GM12878 (cell line): ENCODE data around the gene ERC1. TPM values are rescaled to one million over a fixed set of nuclear protein-coding genes. Genes with fewer than 3 reads are reported as not detected.

Source experiments
- ATAC-seq: fragments of 200-7000 bp; cut with Tn5 transposase; 3 replicates; pipeline ENCODE4 v1.9.1; 2020; ENCODE audit warnings: mild to moderate bottlenecking, moderate library complexity
- BruUV-seq: library from RNA; stranded (reverse); fragments of 400-500 nt; replicated peaks from 2 replicates; lab custom pipeline; 2021; lab: Mats Ljungman, UMichigan
- CTCF ChIA-PET: fragments of 300-600 bp; sonication (Branson Sonifier 250); formaldehyde crosslinking; extraction: SDS; loops from one replicate; lab custom pipeline; 2021; ENCODE audit warnings: inconsistent platforms; lab: Yijun Ruan, JAX
- POLR2A ChIA-PET: fragments of 350-600 bp; formaldehyde crosslinking; extraction: SDS; loops from one replicate; lab custom pipeline; 2021; ENCODE audit warnings: inconsistent platforms; lab: Charles Lee
- RAD21 ChIA-PET: fragments of 300-600 bp; sonication (Branson Sonifier 250); formaldehyde crosslinking; loops from one replicate; lab custom pipeline; 2023; ENCODE audit warnings: antibody characterized with exemption; ENCODE audit not compliant: unreplicated experiment; lab: Charles Lee
- SMC1A ChIA-PET: fragments of 300-600 bp; sonication (Branson Sonifier 250); formaldehyde crosslinking; loops from one replicate; lab custom pipeline; 2023; ENCODE audit not compliant: unreplicated experiment, uncharacterized antibody; lab: Charles Lee
- DNase-seq: peaks from one replicate; pipeline ENCODE4 v3.0.0-alpha.2; 2011; ENCODE audit warnings: low read depth, low spot score
- FAIRE-seq: peaks from 3 replicates; lab custom pipeline; 2011; peaks lifted over from hg19 to GRCh38; lab: Jason Lieb, UNC
- H2AFZ ChIP-seq: 2 replicates; pipeline ENCODE4 v1.6.0; 2011; ENCODE audit warnings: low read depth, low read length, control low read depth; ENCODE audit not compliant: control insufficient read depth
- H3K27ac ChIP-seq: 2 replicates; pipeline ENCODE4 v1.5.1; 2011; ENCODE audit warnings: control low read depth; ENCODE audit not compliant: control insufficient read depth, insufficient read depth
- H3K27me3 ChIP-seq, 2 experiments: replicated peaks in 1 of 2; 2 replicates each; pipeline versions ENCODE4 v1.6.0 to v1.6.1; 2011; ENCODE audit warnings: low read length in 1 of 2; ENCODE audit not compliant: control insufficient read depth in 2 of 2, insufficient read depth in 2 of 2
- H3K36me3 ChIP-seq, 2 experiments: 2 replicates each; pipeline ENCODE4 v1.5.1; 2011; ENCODE audit warnings: low read length in 1 of 2; ENCODE audit not compliant: control insufficient read depth in 2 of 2, insufficient read depth in 2 of 2
- H3K4me1 ChIP-seq: 2 replicates; pipeline ENCODE4 v1.6.1; 2011; ENCODE audit warnings: mild to moderate bottlenecking, low read length, moderate library complexity, mixed read lengths; ENCODE audit not compliant: control insufficient read depth, insufficient read depth
- H3K4me2 ChIP-seq: 2 replicates; pipeline ENCODE4 v1.6.0; 2011; ENCODE audit warnings: control low read depth; ENCODE audit not compliant: control insufficient read depth, insufficient read depth
- H3K4me3 ChIP-seq: fragments of 200-600 bp; sonication (generic); 2 replicates; pipeline ENCODE4 v1.5.1; 2016
- H3K79me2 ChIP-seq: 2 replicates; pipeline ENCODE4 v1.6.0; 2011; ENCODE audit warnings: low read length; ENCODE audit not compliant: control insufficient read depth, insufficient read depth
- H3K9ac ChIP-seq: 2 replicates; pipeline ENCODE4 v1.8.0; 2011; ENCODE audit warnings: low read length, control low read depth, mixed read lengths; ENCODE audit not compliant: control insufficient read depth, insufficient read depth
- H3K9me3 ChIP-seq: replicated peaks from 3 replicates; pipeline ENCODE4 v1.5.1; 2011; ENCODE audit warnings: mild to moderate bottlenecking, low read length; ENCODE audit not compliant: control insufficient read depth, insufficient read depth
- H4K20me1 ChIP-seq: 2 replicates; pipeline ENCODE4 v1.6.0; 2011; ENCODE audit not compliant: control insufficient read depth, insufficient read depth
- BRCA1 ChIP-seq: IDR thresholded peaks from 2 replicates; pipeline ENCODE4 v1.6.1; 2011; ENCODE audit warnings: low read depth, low read length, improper control_type of control experiment
- CHD2 ChIP-seq: IDR thresholded peaks from 2 replicates; pipeline ENCODE4 v1.6.1; 2011; ENCODE audit warnings: low read depth, low read length, improper control_type of control experiment, borderline replicate concordance
- EP300 ChIP-seq, 2 experiments: fragments of 150-350 bp in 1 of 2; IDR thresholded peaks; 2 replicates each; pipeline ENCODE4 v1.6.1; 2011 to 2012; ENCODE audit warnings: low read depth in 2 of 2, low read length in 2 of 2, borderline replicate concordance in 1 of 2, improper control_type of control experiment in 1 of 2, inconsistent platforms in 1 of 2; ENCODE audit not compliant: control insufficient read depth in 1 of 2
- HDAC2 ChIP-seq: fragments of 200-600 bp; sonication (generic); IDR thresholded peaks from 2 replicates; pipeline ENCODE4 v1.6.1; 2017
- MEF2B ChIP-seq: fragments of 450-650 bp; IDR thresholded peaks from 2 replicates; pipeline ENCODE4 v1.6.1; 2018; ENCODE audit warnings: mild to moderate bottlenecking, moderate library complexity; ENCODE audit not compliant: partially characterized antibody, poor library complexity, severe bottlenecking
- PAX5 ChIP-seq: IDR thresholded peaks from 2 replicates; pipeline ENCODE4 v1.6.1; 2011; ENCODE audit warnings: low read depth, low read length, borderline replicate concordance
- TCF7 ChIP-seq: IDR thresholded peaks from 2 replicates; pipeline ENCODE4 v1.6.1; 2014; ENCODE audit warnings: antibody characterized with exemption, borderline replicate concordance
- WRNIP1 ChIP-seq: IDR thresholded peaks from 2 replicates; pipeline ENCODE4 v1.6.1; 2011; ENCODE audit warnings: low read depth, low read length, improper control_type of control experiment, borderline replicate concordance
- ZZZ3 ChIP-seq: IDR thresholded peaks from 2 replicates; pipeline ENCODE4 v1.6.1; 2011; ENCODE audit warnings: low read depth; ENCODE audit not compliant: control insufficient read depth, insufficient read length
- WGBS: methylation state at CpG from one replicate; pipeline ENCODE4 v1.1.6; 2016; ENCODE audit warnings: low lambda C conversion rate; ENCODE audit not compliant: insufficient replicate concordance, insufficient coverage; ENCODE audit errors: missing lambda C conversion rate; 5-methylcytosine and 5-hydroxymethylcytosine counted together
- in situ Hi-C: fragments of 300-500 bp; cut with MboI; formaldehyde crosslinking; loops from 9 replicates; pipeline ENCODE4 v1.14.3; 2018; ENCODE audit warnings: mixed read lengths
- intact Hi-C: fragments of 100-400 bp; cut with micrococcal nuclease; formaldehyde crosslinking; loops from one replicate; pipeline ENCODE4 v1.14.2; 2022; ENCODE audit not compliant: unreplicated experiment
- polyA plus RNA-seq, 11 experiments: library from polyadenylated mRNA; depleted of rRNA in 4 of 11; unstranded in 6 of 11; stranded (reverse) in 5 of 11; fragments of >200 nt; fragmentation: Nextera tagmentation in 4 of 11; fragmentation: Illumina TruSeq in 1 of 11; extraction: Ambion mirVana in 4 of 11; extraction: Trizol in 1 of 11; gene quantifications; 1 replicate in 1 of 11; 2 replicates in 10 of 11; pipeline versions ENCODE4 v1.2.1 to v1.2.3, GENCODE V29; 2011 to 2016; ENCODE audit warnings: inconsistent platforms in 2 of 11, missing spikeins in 2 of 11, low read depth in 1 of 11
- total RNA-seq, 4 experiments: library from RNA; depleted of rRNA in 3 of 4; stranded (reverse); fragments of >200 nt in 3 of 4; fragmentation: Illumina TruSeq in 1 of 4; extraction: Trizol in 1 of 4; gene quantifications; 2 replicates each; pipeline versions ENCODE4 v1.2.1 to v1.2.3, GENCODE V29; 2013 to 2021

The ERC1 gene
- total and polyA plus RNA-seq, 10 of the 15 experiments (the other 5 are each of a cell fraction or from before 2014, with no cell fraction given): 0.75 to 8.0 (median 5.0) TPM

- in situ Hi-C loops: no loop called here
- 58% methylated on average over 6 of the region's 6 CpGs for WGBS
- H3K9ac ChIP-seq: no peak overlapping the region
- CTCF ChIA-PET: interaction anchor here (1.0 kb wide), 1 partner anchor 9 kb away, joined by 3 read pairs; no protein-coding TSS in a partner anchor
- no peak for FAIRE-seq
- SMC1A ChIA-PET: no interaction called here
- H4K20me1 ChIP-seq: no peaks in the 10 kb centered on the region
- no peak for DNase-seq
- H3K79me2 ChIP-seq: no peaks in the 10 kb centered on the region
- no peak overlapping the region for H3K4me2 ChIP-seq
- TF ChIP-seq WRNIP1 (no peak), BRCA1 (no peak), TCF7 (no peak), PAX5 (no peak), MEF2B (no peak), EP300 (IDR thresholded peaks at IDR 0.05; ENCODE audit: borderline replicate concordance in 1 of 2, control insufficient read depth in 1 of 2, low read depth in 2 of 2, low read length in 2 of 2) (no peak), CHD2 (no peak)
- H2AFZ ChIP-seq: no peak overlapping the region
- BruUV-seq: no TSS peak
- no peak overlapping the region for H3K27ac ChIP-seq
- H3K9me3 ChIP-seq: no peaks in the 10 kb centered on the region
- ATAC-seq: no peak
- H3K36me3 ChIP-seq: no peaks in the 10 kb centered on the region
- intact Hi-C loops: no loop called here
- no peak overlapping the region for H3K4me3 ChIP-seq
- POLR2A ChIA-PET: interaction anchor here (0.7 kb wide), 1 partner anchor 10 kb away, joined by 4 read pairs; no protein-coding TSS in a partner anchor
- no peaks in the 10 kb centered on the region; a peak in 2 of 4 replicates for H3K27me3 ChIP-seq
- RAD21 ChIA-PET: no interaction called here
- H3K4me1 ChIP-seq: no peaks in the 10 kb centered on the region
Measured at GRCh38 chr12:1006255-1006654, 15.2 kb downstream of the ERC1 start.

- Histone ChIP-seq H3K4me3 (no peak overlapping the region), H3K9ac (no peak overlapping the region), H3K9me3 (no peaks in the 10 kb centered on the region), H3K27ac (no peak overlapping the region), H3K36me3 (no peaks in the 10 kb centered on the region), H3K4me1 (no peaks in the 10 kb centered on the region), H4K20me1 (no peaks in the 10 kb centered on the region), H3K27me3 (no peaks in the 10 kb centered on the region; a peak in 2 of 4 replicates), H2AFZ (no peak overlapping the region), H3K79me2 (no peaks in the 10 kb centered on the region), H3K4me2 (no peak overlapping the region)
- RAD21 ChIA-PET: no interaction called here
- DNase-seq (no peak), FAIRE-seq (no peak), ATAC-seq (no peak)
- CTCF ChIA-PET: interaction anchor here (0.5 kb wide), 1 partner anchor 379 kb away, joined by 3 read pairs; no protein-coding TSS in a partner anchor
- no TSS peak for BruUV-seq
- SMC1A ChIA-PET: no interaction called here
- in situ Hi-C loops (no loop called here), intact Hi-C loops (no loop called here)
- 100% methylated on average over 2 of the region's 2 CpGs for WGBS
- TF ChIP-seq HDAC2 (no peak), ZZZ3 (peak; percentile 48)
- POLR2A ChIA-PET: interaction anchor here (0.6 kb wide), 2 partner anchors 46 to 331 kb away, joined by 5 to 6 read pairs; no protein-coding TSS in a partner anchor
Measured at GRCh38 chr12:1007276-1007675, 16.3 kb downstream of the ERC1 start.
